NCI-H2196 treated with DMSO at 0.1 percent for 48 hours (cell line): ENCODE results near the gene RBFOX1.

Experiments used
- DNase-seq: peaks from one replicate; lab custom pipeline; 2025; ENCODE audit not compliant: unreplicated experiment; lab: John Stamatoyannopoulos, UW

Gene RBFOX1

DNA sequence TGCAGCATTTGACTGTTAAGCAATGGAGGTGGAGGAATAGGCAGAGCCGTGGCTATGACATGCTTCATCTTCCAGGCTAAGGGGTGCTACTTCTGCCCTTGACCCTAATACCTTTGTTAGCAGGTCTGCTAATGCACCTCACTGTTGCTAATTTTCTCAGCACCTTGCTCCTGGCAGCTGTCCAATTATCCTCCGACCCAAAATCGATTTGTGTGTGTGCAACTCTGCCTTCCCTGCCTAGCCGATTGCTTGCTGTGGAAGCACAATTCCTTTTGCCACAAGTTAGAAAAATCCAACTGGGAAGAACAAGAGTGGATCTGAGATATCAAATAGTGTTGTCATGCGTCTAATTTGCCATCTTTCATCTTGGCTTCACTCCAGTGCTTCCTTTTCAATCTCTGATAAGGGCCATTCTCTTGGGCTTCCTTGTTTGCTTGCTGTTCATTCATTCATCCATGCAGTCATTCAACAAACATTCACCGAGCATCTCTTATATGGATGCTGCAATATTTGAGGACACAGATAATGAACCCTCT is 422.8 kb downstream of the RBFOX1 start:
- no peak for DNase-seq
